Mesenchymal stem cell (in vitro differentiated cells and primary cell): Measurements from ENCODE around the gene ZBTB24.

Experiments
- DNase-seq: peaks from one replicate; pipeline ENCODE4 v3.0.0-alpha.2; 2013
- H2AFZ ChIP-seq: one replicate; pipeline ENCODE4 v1.6.1; 2013; ENCODE audit warnings: low read depth, mild to moderate bottlenecking, control low read depth, inconsistent platforms, low read length, moderate library complexity
- H2AK5ac ChIP-seq: 2 replicates; pipeline ENCODE4 v1.6.1; 2013; ENCODE audit warnings: low read length, moderate library complexity, mild to moderate bottlenecking, inconsistent platforms; ENCODE audit not compliant: severe bottlenecking
- H2BK120ac ChIP-seq: one replicate; pipeline ENCODE4 v1.6.1; 2013; ENCODE audit warnings: low read depth, mild to moderate bottlenecking, inconsistent platforms, low read length, moderate library complexity
- H2BK12ac ChIP-seq, 2 experiments: one replicate each; pipeline ENCODE4 v1.6.1; 2013; ENCODE audit warnings: inconsistent platforms in 2 of 2, low read length in 2 of 2, mild to moderate bottlenecking in 2 of 2, moderate library complexity in 2 of 2, control low read depth in 1 of 2
- H2BK15ac ChIP-seq: one replicate; pipeline ENCODE4 v1.6.1; 2013; ENCODE audit warnings: mild to moderate bottlenecking, low read depth, inconsistent platforms; ENCODE audit not compliant: poor library complexity, severe bottlenecking
- H2BK5ac ChIP-seq: 2 replicates; pipeline ENCODE4 v1.6.1; 2013; ENCODE audit warnings: low read depth, mild to moderate bottlenecking, low read length, control low read depth, inconsistent platforms; ENCODE audit not compliant: poor library complexity, severe bottlenecking
- H3K14ac ChIP-seq, 2 experiments: one replicate each; pipeline ENCODE4 v1.6.1; 2013; ENCODE audit warnings: inconsistent platforms in 2 of 2, low read length in 2 of 2, control low read depth in 1 of 2, mild to moderate bottlenecking in 1 of 2, moderate library complexity in 1 of 2
- H3K18ac ChIP-seq, 2 experiments: one replicate each; pipeline ENCODE4 v1.6.1; 2013; ENCODE audit warnings: inconsistent platforms in 2 of 2, low read length in 2 of 2, control low read depth in 1 of 2, low read depth in 1 of 2, mild to moderate bottlenecking in 1 of 2
- H3K23ac ChIP-seq, 2 experiments: one replicate each; pipeline ENCODE4 v1.6.1; 2013; ENCODE audit warnings: inconsistent platforms in 2 of 2, low read length in 2 of 2, mild to moderate bottlenecking in 2 of 2, moderate library complexity in 2 of 2, control low read depth in 1 of 2
- H3K27ac ChIP-seq: 2 replicates; pipeline ENCODE4 v1.5.1; 2013; ENCODE audit warnings: mild to moderate bottlenecking, moderate library complexity, low read length, control low read depth, inconsistent platforms; ENCODE audit not compliant: poor library complexity, severe bottlenecking
- H3K27me3 ChIP-seq, 2 experiments: 2 replicates each; pipeline versions ENCODE4 v1.6.1 to v1.7.0; 2013; ENCODE audit warnings: low read length in 2 of 2, mild to moderate bottlenecking in 2 of 2, moderate library complexity in 2 of 2, control low read depth in 1 of 2, inconsistent platforms in 1 of 2; ENCODE audit not compliant: control insufficient read depth in 1 of 2, insufficient read depth in 1 of 2
- H3K36me3 ChIP-seq, 2 experiments: 2 replicates each; pipeline versions ENCODE4 v1.6.1 to v1.7.0; 2013; ENCODE audit warnings: low read length in 2 of 2, control low read depth in 1 of 2, inconsistent platforms in 1 of 2, low read depth in 1 of 2, mild to moderate bottlenecking in 1 of 2; ENCODE audit not compliant: insufficient read depth in 2 of 2, control insufficient read depth in 1 of 2
- H3K4ac ChIP-seq, 2 experiments: one replicate each; pipeline ENCODE4 v1.6.1; 2013; ENCODE audit warnings: inconsistent platforms in 2 of 2, low read length in 2 of 2, mild to moderate bottlenecking in 2 of 2, moderate library complexity in 2 of 2, control low read depth in 1 of 2, low read depth in 1 of 2
- H3K4me1 ChIP-seq: 2 replicates; pipeline ENCODE4 v1.6.1; 2013; ENCODE audit warnings: low read depth, low read length, control low read depth; ENCODE audit not compliant: control insufficient read depth, insufficient read depth
- H3K4me2 ChIP-seq: 2 replicates; pipeline ENCODE4 v1.6.1; 2013; ENCODE audit warnings: low read length, mild to moderate bottlenecking, inconsistent platforms; ENCODE audit not compliant: poor library complexity, severe bottlenecking
- H3K4me3 ChIP-seq, 2 experiments: 2 replicates each; pipeline versions ENCODE4 v1.5.1 to v1.7.0; 2013; ENCODE audit warnings: low read length in 2 of 2, mild to moderate bottlenecking in 2 of 2, control low read depth in 1 of 2, low read depth in 1 of 2; ENCODE audit not compliant: insufficient read depth in 1 of 2
- H3K79me1 ChIP-seq: replicated peaks from 2 replicates; pipeline ENCODE4 v1.6.1; 2013; ENCODE audit warnings: mild to moderate bottlenecking, control low read depth, low read length, inconsistent platforms; ENCODE audit not compliant: poor library complexity, severe bottlenecking
- H3K9ac ChIP-seq: 2 replicates; pipeline ENCODE4 v1.7.0; 2013; ENCODE audit warnings: mild to moderate bottlenecking, low read length, moderate library complexity
- H3K9me3 ChIP-seq: 2 replicates; pipeline ENCODE4 v1.7.0; 2013; ENCODE audit warnings: mild to moderate bottlenecking, low read length; ENCODE audit not compliant: control insufficient read depth
- H4K8ac ChIP-seq: one replicate; pipeline ENCODE4 v1.6.1; 2013; ENCODE audit warnings: inconsistent platforms, mild to moderate bottlenecking, low read length, moderate library complexity
- H4K91ac ChIP-seq: one replicate; pipeline ENCODE4 v1.6.1; 2013; ENCODE audit warnings: mild to moderate bottlenecking, low read length, inconsistent platforms
- WGBS: methylation state at CpG from one replicate; pipeline ENCODE4 v1.1.7; 2013; ENCODE audit warnings: mixed read lengths; 5-methylcytosine and 5-hydroxymethylcytosine counted together

ZBTB24 gene

GRCh38 chr6:109453156-109453555 lies 29.9 kb downstream of the ZBTB24 start:
- Histone ChIP-seq H3K4me2 (no peak overlapping the region), H4K91ac (no peak overlapping the region), H3K4me1 (peaks cover 20% of the 10 kb centered on the region), H3K36me3 (peaks cover 31 to 49% of the 10 kb centered on the region in 2 experiments), H3K4ac (no peak overlapping the region), H4K8ac (no peak overlapping the region), H3K4me3 (no peak overlapping the region), H3K23ac (no peak overlapping the region), H2BK5ac (no peak overlapping the region), H2BK12ac (no peak overlapping the region), H2AFZ (no peak overlapping the region), H3K27me3 (no peaks in the 10 kb centered on the region), H3K27ac (no peak overlapping the region), H3K9me3 (no peaks in the 10 kb centered on the region), H3K79me1 (peaks cover 32% of the 10 kb centered on the region), H3K18ac (no peak overlapping the region), H2BK15ac (no peak overlapping the region), H3K14ac (no peak overlapping the region), H3K9ac (no peak overlapping the region), H2AK5ac (no peak overlapping the region), H2BK120ac (no peak overlapping the region)
- DNase-seq: no peak
- 100% methylated on average over 2 of the region's 2 CpGs for WGBS

GRCh38 chr6:109452181-109452580 lies 30.8 kb downstream of the ZBTB24 start:
- Histone ChIP-seq H2AFZ (no peak overlapping the region), H2BK15ac (no peak overlapping the region), H3K4me3 (no peak overlapping the region), H3K36me3 (peaks cover 35 to 58% of the 10 kb centered on the region in 2 experiments), H2BK5ac (no peak overlapping the region), H3K18ac (no peak overlapping the region), H3K4me2 (no peak overlapping the region), H4K8ac (no peak overlapping the region), H3K23ac (no peak overlapping the region), H2BK120ac (no peak overlapping the region), H3K4ac (no peak overlapping the region), H2AK5ac (no peak overlapping the region), H4K91ac (no peak overlapping the region), H3K9ac (no peak overlapping the region), H3K79me1 (peaks cover 33% of the 10 kb centered on the region), H3K9me3 (no peaks in the 10 kb centered on the region), H3K27ac (no peak overlapping the region), H2BK12ac (no peak overlapping the region), H3K4me1 (peaks cover 22% of the 10 kb centered on the region), H3K14ac (no peak overlapping the region), H3K27me3 (no peaks in the 10 kb centered on the region)
- 94% methylated on average over 9 of the region's 9 CpGs for WGBS
- no peak for DNase-seq

DNA sequence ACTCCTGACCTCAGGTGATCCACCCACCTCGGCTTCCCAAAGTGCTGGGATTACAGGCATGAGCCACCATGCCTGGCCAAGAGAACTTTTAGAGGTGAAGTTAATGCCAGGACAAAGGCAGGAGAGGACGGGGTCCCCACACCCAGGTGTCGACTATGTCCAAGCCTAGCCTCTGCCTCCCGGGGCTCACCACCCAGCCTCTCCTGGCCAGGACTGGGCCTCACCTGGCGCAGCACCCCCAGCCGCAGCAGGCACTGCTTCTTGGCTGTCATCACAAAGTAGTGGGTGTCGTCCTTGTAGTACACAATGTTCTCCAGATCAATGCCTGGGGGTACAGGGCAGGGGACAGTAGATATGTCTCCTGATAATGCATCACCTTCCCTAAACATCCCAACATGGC lies 31.6 kb downstream of the ZBTB24 start:
- H3K4ac ChIP-seq: no peak overlapping the region
- H3K23ac ChIP-seq: no peak overlapping the region
- no peak overlapping the region for H4K91ac ChIP-seq
- no peak overlapping the region for H3K4me2 ChIP-seq
- peak overlapping the region in 1 of 2 experiments; percentile 49 for H3K18ac ChIP-seq
- no peak overlapping the region for H3K9ac ChIP-seq
- H3K36me3 ChIP-seq: peaks cover 43 to 66% of the 10 kb centered on the region in 2 experiments
- peaks cover 19% of the 10 kb centered on the region for H3K4me1 ChIP-seq
- DNase-seq: no peak
- no peak overlapping the region for H4K8ac ChIP-seq
- H3K9me3 ChIP-seq: no peaks in the 10 kb centered on the region
- no peak overlapping the region for H3K14ac ChIP-seq
- no peak overlapping the region for H2BK5ac ChIP-seq
- WGBS: 97% methylated on average over 7 of the region's 7 CpGs
- no peak overlapping the region for H2BK15ac ChIP-seq
- no peak overlapping the region for H3K4me3 ChIP-seq
- no peak overlapping the region for H2BK12ac ChIP-seq
- H2AFZ ChIP-seq: no peak overlapping the region
- H2BK120ac ChIP-seq: no peak overlapping the region
- H3K27me3 ChIP-seq: no peaks in the 10 kb centered on the region
- H3K79me1 ChIP-seq: peaks cover 36% of the 10 kb centered on the region
- H3K27ac ChIP-seq: no peak overlapping the region
- H2AK5ac ChIP-seq: no peak overlapping the region

DNA sequence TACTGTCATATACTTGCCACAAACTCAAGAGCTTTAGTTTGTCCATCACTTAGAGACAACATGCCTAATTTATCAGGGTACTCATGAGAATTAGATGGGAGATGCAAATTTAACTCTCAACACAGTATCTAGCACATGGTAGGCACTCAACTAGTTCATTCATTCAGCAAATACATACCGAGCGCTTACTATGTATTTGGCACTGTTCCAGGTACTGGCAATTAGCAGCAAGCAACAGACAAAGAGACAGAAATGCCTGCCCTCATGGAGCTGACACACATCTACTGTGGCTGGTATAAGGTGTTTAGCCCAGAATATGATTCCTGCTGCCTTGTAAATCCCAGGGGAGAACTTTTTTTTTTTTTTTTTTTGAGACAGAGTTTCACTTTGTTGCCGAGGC lies 32.2 kb downstream of the ZBTB24 start:
- Histone ChIP-seq H3K9me3 (no peaks in the 10 kb centered on the region), H4K91ac (no peak overlapping the region), H3K79me1 (peaks cover 34% of the 10 kb centered on the region), H2BK120ac (no peak overlapping the region), H2BK12ac (no peak overlapping the region), H3K4me3 (no peak overlapping the region), H3K23ac (no peak overlapping the region), H2AFZ (no peak overlapping the region), H3K4ac (no peak overlapping the region), H2BK5ac (no peak overlapping the region), H4K8ac (no peak overlapping the region), H3K14ac (no peak overlapping the region), H2AK5ac (no peak overlapping the region), H3K9ac (no peak overlapping the region), H2BK15ac (no peak overlapping the region), H3K4me1 (peaks cover 14% of the 10 kb centered on the region), H3K36me3 (peaks cover 49 to 72% of the 10 kb centered on the region in 2 experiments), H3K18ac (no peak overlapping the region), H3K27ac (no peak overlapping the region), H3K4me2 (no peak overlapping the region), H3K27me3 (no peaks in the 10 kb centered on the region)
- WGBS: 100% methylated on average over 3 of the region's 3 CpGs
- DNase-seq: no peak
